Measurements from ENCODE around the gene DGCR6. TPM values are rescaled to one million over a fixed set of nuclear protein-coding genes. Genes with fewer than 3 reads are reported as not detected.
"Not testable (repeated sequence)": the region's sequence is repeated elsewhere in the genome, so short reads cannot be mapped to it uniquely, and the experiment has no call there.

DGCR6 gene
- total RNA-seq (2021) (2.7 and 4.4 TPM in 2 replicates), Bru-seq, nascent RNA (percentile 33 among the genes with signal in this experiment), BruChase-seq, experiment 1, labeled RNA remaining after a 2-hour chase (percentile 40 among the genes with signal in this experiment), BruChase-seq, experiment 2, labeled RNA remaining after a 6-hour chase (percentile 17 among the genes with signal in this experiment)
- long read RNA-seq, partial matches to known transcripts: 1 of 3 reads
- long read RNA-seq, other reads (novel, unspliced or antisense): 1 of 3 reads

DNA sequence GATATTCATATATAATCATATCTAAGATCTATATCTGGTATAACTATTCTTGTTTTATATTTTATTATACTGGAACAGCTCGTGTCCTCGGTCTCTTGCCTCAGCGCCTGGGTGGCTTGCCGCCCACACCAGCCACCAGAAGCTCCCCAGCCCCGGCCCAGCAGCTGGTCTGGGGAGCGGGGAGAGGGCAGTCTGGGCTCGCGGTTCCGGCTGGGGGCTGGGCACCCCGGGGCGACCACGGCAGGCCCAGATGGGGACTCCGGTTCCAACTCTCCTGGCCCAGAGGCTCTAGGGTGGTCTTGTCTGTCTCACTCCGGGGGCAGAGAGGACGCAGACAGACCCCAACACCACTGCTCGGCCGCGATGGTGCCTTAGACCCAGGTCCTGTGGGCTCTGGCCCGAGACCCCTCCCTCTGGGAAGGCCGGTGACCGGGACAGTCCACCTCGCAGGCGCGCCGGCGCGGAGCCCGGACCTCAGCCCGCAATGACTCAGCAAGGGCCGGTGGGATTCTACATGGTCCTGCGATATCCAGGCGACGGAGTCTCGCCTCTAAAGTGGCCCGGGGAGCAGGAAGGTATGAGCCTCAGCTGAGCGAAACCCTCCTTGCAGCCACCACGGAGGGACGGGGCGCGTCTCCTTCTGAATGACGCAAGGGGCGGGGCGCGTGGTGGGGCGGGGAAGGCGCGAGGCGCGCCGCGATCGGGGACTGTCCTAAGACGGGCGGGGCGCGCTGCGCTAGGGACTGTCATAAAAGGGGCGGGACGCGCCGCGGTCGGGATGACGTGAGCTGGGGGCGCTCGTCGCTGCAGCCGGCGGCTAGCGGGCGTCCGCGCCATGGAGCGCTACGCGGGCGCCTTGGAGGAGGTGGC, at the start of gene DGCR6:
Gene DGCR6, plus strand, starts transcription at position 781 of the 870 bp plus-strand sequence. Its CDS starts 55 bp downstream, at position 836.
- no peak within 1 kb of the TSS for H3K27ac ChIP-seq (ENCODE audit: low read depth, low read length, poor library complexity, severe bottlenecking)
- no TSS peak for BruUV-seq (replicated peaks)

DNA sequence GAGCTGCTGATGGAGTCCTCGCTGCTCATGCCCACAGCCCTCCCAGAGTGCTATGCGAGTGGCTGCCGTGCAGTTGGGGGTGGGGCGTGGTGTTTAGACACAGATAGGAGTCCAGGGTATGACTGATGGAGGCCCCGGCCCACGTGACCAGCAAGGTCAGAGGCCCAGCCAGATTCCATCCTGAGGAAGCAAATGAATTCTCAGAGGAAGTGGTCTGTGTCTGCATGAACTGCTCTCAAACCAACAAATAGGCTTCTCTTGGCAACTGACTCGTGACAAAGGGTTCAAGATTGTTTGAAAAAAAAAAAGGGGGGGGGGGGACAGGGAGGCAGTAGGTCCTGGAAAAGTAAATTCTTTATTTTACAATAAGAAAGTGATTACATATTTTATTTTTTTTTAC, 46.8 kb upstream of the DGCR6 start:
- H3K4me3 ChIP-seq (ENCODE audit: low read depth, low read length, poor library complexity, severe bottlenecking); DNase-seq (ENCODE audit: low spot score); H3K9me3 ChIP-seq (ENCODE audit: low read depth, low read length, poor library complexity, severe bottlenecking); POLR2A ChIA-PET (ENCODE audit: low non-redundant PET); BruUV-seq (replicated peaks); H3K36me3 ChIP-seq (ENCODE audit: insufficient read depth, low read length, poor library complexity, severe bottlenecking); H3K27ac ChIP-seq (ENCODE audit: low read depth, low read length, poor library complexity, severe bottlenecking); H3K27me3 ChIP-seq (replicated peaks; ENCODE audit: insufficient read depth, low read depth, low read length, poor library complexity); H3K4me1 ChIP-seq (ENCODE audit: insufficient read depth, low read length, poor library complexity, severe bottlenecking); CTCF ChIA-PET; intact Hi-C loops (cut with micrococcal nuclease; ENCODE audit: unreplicated experiment): not testable (repeated sequence)

More for the DNA sequence above, at the start of gene DGCR6:
- intact Hi-C loops (cut with micrococcal nuclease; ENCODE audit: unreplicated experiment): no loop called here
- no peak for DNase-seq (ENCODE audit: low spot score)
- no peak for TF ChIP-seq EZH2 (IDR thresholded peaks at IDR 0.05; ENCODE audit: borderline replicate concordance, low read depth, low read length, poor library complexity, severe bottlenecking)
- TF ChIP-seq, protein P1, sequence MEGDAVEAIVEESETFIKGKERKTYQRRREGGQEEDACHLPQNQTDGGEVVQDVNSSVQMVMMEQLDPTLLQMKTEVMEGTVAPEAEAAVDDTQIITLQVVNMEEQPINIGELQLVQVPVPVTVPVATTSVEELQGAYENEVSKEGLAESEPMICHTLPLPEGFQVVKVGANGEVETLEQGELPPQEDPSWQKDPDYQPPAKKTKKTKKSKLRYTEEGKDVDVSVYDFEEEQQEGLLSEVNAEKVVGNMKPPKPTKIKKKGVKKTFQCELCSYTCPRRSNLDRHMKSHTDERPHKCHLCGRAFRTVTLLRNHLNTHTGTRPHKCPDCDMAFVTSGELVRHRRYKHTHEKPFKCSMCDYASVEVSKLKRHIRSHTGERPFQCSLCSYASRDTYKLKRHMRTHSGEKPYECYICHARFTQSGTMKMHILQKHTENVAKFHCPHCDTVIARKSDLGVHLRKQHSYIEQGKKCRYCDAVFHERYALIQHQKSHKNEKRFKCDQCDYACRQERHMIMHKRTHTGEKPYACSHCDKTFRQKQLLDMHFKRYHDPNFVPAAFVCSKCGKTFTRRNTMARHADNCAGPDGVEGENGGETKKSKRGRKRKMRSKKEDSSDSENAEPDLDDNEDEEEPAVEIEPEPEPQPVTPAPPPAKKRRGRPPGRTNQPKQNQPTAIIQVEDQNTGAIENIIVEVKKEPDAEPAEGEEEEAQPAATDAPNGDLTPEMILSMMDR (conservative IDR thresholded peaks at IDR 0.05; ENCODE audit: low read depth, low read length): no peak
- no peaks in the 10 kb centered on the region for H3K4me1 ChIP-seq (ENCODE audit: insufficient read depth, low read length, poor library complexity, severe bottlenecking)
- CTCF ChIA-PET: interaction anchor here (0.6 to 1.4 kb wide), 2 partner anchors 24 to 756 kb away, joined by 5 to 7 read pairs; partner anchors contain the start of gene USP18
- H3K27me3 ChIP-seq (replicated peaks; ENCODE audit: insufficient read depth, low read depth, low read length, poor library complexity): no peaks in the 10 kb centered on the region
- no peak within 1 kb of the TSS for H3K4me3 ChIP-seq (ENCODE audit: low read depth, low read length, poor library complexity, severe bottlenecking)
- no peaks in the 10 kb centered on the region for H3K9me3 ChIP-seq (ENCODE audit: low read depth, low read length, poor library complexity, severe bottlenecking)
- H3K36me3 ChIP-seq (ENCODE audit: insufficient read depth, low read length, poor library complexity, severe bottlenecking): no peaks in the 10 kb centered on the region
- POLR2A ChIA-PET (ENCODE audit: low non-redundant PET): interaction anchor here (0.7 kb wide), 1 partner anchor 826 kb away, joined by 3 read pairs; no protein-coding TSS in a partner anchor

DNA sequence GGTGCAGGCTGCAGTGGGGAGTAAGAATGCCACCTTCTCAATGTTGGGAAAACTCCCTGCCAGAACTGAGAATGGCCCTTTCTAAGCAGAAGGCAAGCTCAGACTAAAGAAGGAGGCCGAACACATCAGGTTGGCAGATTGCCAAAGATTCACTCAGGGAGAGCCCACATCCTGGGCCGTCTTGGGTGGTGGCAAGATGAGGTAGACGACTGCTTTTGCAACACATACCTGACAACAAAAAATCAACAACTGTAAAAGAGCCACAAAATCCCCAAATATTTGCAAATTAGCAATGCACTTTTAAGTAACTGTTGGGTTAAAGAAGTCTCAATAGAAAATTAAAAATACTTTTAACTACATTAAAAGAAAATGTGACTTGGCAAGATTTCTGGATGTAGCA, 24.9 kb upstream of the DGCR6 start:
- CTCF ChIA-PET; H3K27me3 ChIP-seq (replicated peaks; ENCODE audit: insufficient read depth, low read depth, low read length, poor library complexity); intact Hi-C loops (cut with micrococcal nuclease; ENCODE audit: unreplicated experiment); H3K4me3 ChIP-seq (ENCODE audit: low read depth, low read length, poor library complexity, severe bottlenecking); H3K9me3 ChIP-seq (ENCODE audit: low read depth, low read length, poor library complexity, severe bottlenecking); POLR2A ChIA-PET (ENCODE audit: low non-redundant PET); H3K36me3 ChIP-seq (ENCODE audit: insufficient read depth, low read length, poor library complexity, severe bottlenecking); DNase-seq (ENCODE audit: low spot score); H3K4me1 ChIP-seq (ENCODE audit: insufficient read depth, low read length, poor library complexity, severe bottlenecking); BruUV-seq (replicated peaks); H3K27ac ChIP-seq (ENCODE audit: low read depth, low read length, poor library complexity, severe bottlenecking): not testable (repeated sequence)

DNA sequence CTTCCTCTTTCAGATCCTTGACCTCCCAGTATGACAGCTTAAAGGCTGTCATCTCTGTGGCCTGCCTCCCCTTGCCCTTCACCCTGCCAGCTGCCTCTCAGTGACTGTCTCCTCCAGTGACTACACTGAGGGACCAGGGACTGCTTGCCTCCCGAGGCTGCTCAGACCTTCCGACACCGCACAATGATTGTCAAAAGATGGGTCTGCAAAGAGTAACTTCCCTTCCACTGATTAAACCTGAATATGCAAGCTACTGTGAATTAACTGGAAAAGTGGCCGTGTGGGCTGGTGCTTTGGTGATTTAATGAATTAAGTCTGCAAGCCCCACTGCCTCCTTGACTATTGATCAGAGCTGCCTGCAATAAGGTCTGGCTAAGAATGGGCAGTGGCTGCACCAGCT, 21.7 kb upstream of the DGCR6 start:
- H3K27me3 ChIP-seq (replicated peaks; ENCODE audit: insufficient read depth, low read depth, low read length, poor library complexity); CTCF ChIA-PET; BruUV-seq (replicated peaks): not testable (repeated sequence)

More for the DNA sequence above, 21.7 kb upstream of the DGCR6 start:
- POLR2A ChIA-PET (ENCODE audit: low non-redundant PET); DNase-seq (ENCODE audit: low spot score); intact Hi-C loops (cut with micrococcal nuclease; ENCODE audit: unreplicated experiment); H3K4me3 ChIP-seq (ENCODE audit: low read depth, low read length, poor library complexity, severe bottlenecking); H3K9me3 ChIP-seq (ENCODE audit: low read depth, low read length, poor library complexity, severe bottlenecking); H3K27ac ChIP-seq (ENCODE audit: low read depth, low read length, poor library complexity, severe bottlenecking); H3K4me1 ChIP-seq (ENCODE audit: insufficient read depth, low read length, poor library complexity, severe bottlenecking); H3K36me3 ChIP-seq (ENCODE audit: insufficient read depth, low read length, poor library complexity, severe bottlenecking): not testable (repeated sequence)
